Skin epidermis (tissue), 12 donors: ENCODE data around the gene TMEM229B.
A peak's percentile ranks its signal among the peaks of the same experiment; 100 is the strongest.

Experiments
- H3K27ac ChIP-seq, 21 experiments: fragments of 200-600 bp; sonication (generic) in 11 of 21; one replicate each; pipeline ENCODE4 v1.5.0; 2020; ENCODE audit warnings: mild to moderate bottlenecking in 3 of 21, inconsistent platforms in 2 of 21, moderate library complexity in 2 of 21
- H3K4me3 ChIP-seq, 7 experiments: fragments of 200-600 bp; sonication (generic) in 2 of 7; one replicate each; pipeline ENCODE4 v1.5.0; 2020; ENCODE audit warnings: inconsistent platforms in 2 of 7, mild to moderate bottlenecking in 2 of 7, moderate library complexity in 1 of 7

Gene TMEM229B

GRCh38 chr14:67432050-67432564, 56.4 kb downstream of the TMEM229B start:
- Histone ChIP-seq H3K4me3 (no peak overlapping the region), H3K27ac (no peak overlapping the region)

GRCh38 chr14:67429510-67430205, 58.9 kb downstream of the TMEM229B start:
- H3K4me3 ChIP-seq: no peak overlapping the region
- no peak overlapping the region for H3K27ac ChIP-seq

GRCh38 chr14:67428501-67429031, 60.0 kb downstream of the TMEM229B start:
- Histone ChIP-seq H3K27ac (no peak overlapping the region), H3K4me3 (no peak overlapping the region)

- Histone ChIP-seq H3K27ac (no peak overlapping the region), H3K4me3 (no peak overlapping the region)
These were observed 61.4 kb downstream of the TMEM229B start for GRCh38 chr14:67426983-67427606.

GRCh38 chr14:67426161-67426560, 62.4 kb downstream of the TMEM229B start:
- Histone ChIP-seq H3K27ac (peak overlapping the region in 2 of 21 experiments; percentile 32 to 53), H3K4me3 (no peak overlapping the region)

- no peak overlapping the region for H3K4me3 ChIP-seq
- H3K27ac ChIP-seq: no peak overlapping the region
These were observed 62.9 kb downstream of the TMEM229B start for GRCh38 chr14:67425608-67426007.

- Histone ChIP-seq H3K27ac (peak overlapping the region in 1 of 21 experiments; percentile 20), H3K4me3 (no peak overlapping the region)
These were observed 64.0 kb downstream of the TMEM229B start for GRCh38 chr14:67424539-67424938.

- Histone ChIP-seq H3K4me3 (no peak overlapping the region), H3K27ac (no peak overlapping the region)
These were observed 65.1 kb downstream of the TMEM229B start for GRCh38 chr14:67423424-67423823.

GRCh38 chr14:67421356-67422224, 66.9 kb downstream of the TMEM229B start:
- H3K4me3 ChIP-seq: no peak overlapping the region
- no peak overlapping the region for H3K27ac ChIP-seq
